OCI-LY1 (cell line): Measurements from ENCODE around the gene MBOAT2.

ENCODE experiments used
- CTCF ChIP-seq: fragments of 200-600 bp; sonication (generic), shearing (Covaris generic); IDR thresholded peaks from 2 replicates; pipeline ENCODE4 v1.5.1; 2017; ENCODE audit warnings: mild to moderate bottlenecking, antibody characterized with exemption, low read length, moderate library complexity, mixed read lengths
- EZH2 ChIP-seq: fragments of 200-600 bp; sonication (generic), shearing (Covaris generic); IDR thresholded peaks from 2 replicates; pipeline ENCODE4 v1.8.0; 2017; ENCODE audit warnings: borderline replicate concordance, mixed run types, mild to moderate bottlenecking, antibody characterized with exemption, low read length, moderate library complexity, mixed read lengths

- TF ChIP-seq CTCF (no peak), EZH2 (no peak)
Observed at GRCh38 chr2:9001778-9002177, 1.7 kb downstream of the MBOAT2 start.
